Measurements from ENCODE around the gene MED27. TPM values are rescaled to one million over a fixed set of nuclear protein-coding genes. Genes with fewer than 3 reads are reported as not detected.
A peak's percentile ranks its signal among the peaks of the same experiment; 100 is the strongest.

Gene MED27
- total RNA-seq, 3 donors from 2014 or later = 14.4 to 20.3 (median 15.8) TPM

- no peaks in the 10 kb centered on the region for H3K27me3 ChIP-seq
- H3K36me3 ChIP-seq = no peaks in the 10 kb centered on the region
- no peak overlapping the region for H3K4me3 ChIP-seq
- no peaks in the 10 kb centered on the region for H3K4me1 ChIP-seq
- no peaks in the 10 kb centered on the region for H3K9me3 ChIP-seq
- no peak overlapping the region for H3K27ac ChIP-seq
- TF ChIP-seq, protein P1, sequence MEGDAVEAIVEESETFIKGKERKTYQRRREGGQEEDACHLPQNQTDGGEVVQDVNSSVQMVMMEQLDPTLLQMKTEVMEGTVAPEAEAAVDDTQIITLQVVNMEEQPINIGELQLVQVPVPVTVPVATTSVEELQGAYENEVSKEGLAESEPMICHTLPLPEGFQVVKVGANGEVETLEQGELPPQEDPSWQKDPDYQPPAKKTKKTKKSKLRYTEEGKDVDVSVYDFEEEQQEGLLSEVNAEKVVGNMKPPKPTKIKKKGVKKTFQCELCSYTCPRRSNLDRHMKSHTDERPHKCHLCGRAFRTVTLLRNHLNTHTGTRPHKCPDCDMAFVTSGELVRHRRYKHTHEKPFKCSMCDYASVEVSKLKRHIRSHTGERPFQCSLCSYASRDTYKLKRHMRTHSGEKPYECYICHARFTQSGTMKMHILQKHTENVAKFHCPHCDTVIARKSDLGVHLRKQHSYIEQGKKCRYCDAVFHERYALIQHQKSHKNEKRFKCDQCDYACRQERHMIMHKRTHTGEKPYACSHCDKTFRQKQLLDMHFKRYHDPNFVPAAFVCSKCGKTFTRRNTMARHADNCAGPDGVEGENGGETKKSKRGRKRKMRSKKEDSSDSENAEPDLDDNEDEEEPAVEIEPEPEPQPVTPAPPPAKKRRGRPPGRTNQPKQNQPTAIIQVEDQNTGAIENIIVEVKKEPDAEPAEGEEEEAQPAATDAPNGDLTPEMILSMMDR (IDR thresholded peaks at IDR 0.05) = no peak
- no peak for TF ChIP-seq POLR2AphosphoS5 (IDR thresholded peaks at IDR 0.05)
- no peak for DNase-seq (ENCODE audit: low spot score in 2 of 2)
- intact Hi-C loops (cut with DNase I; ENCODE audit: low total_unique reads) = no loop called here
Measured at GRCh38 chr9:132031467-132032237, 48.0 kb downstream of the MED27 start.

- Histone ChIP-seq H3K27ac (no peak overlapping the region), H3K4me1 (no peaks in the 10 kb centered on the region), H3K9me3 (no peaks in the 10 kb centered on the region), H3K27me3 (no peaks in the 10 kb centered on the region), H3K36me3 (no peaks in the 10 kb centered on the region), H3K4me3 (no peak overlapping the region)
- TF ChIP-seq POLR2AphosphoS5 (IDR thresholded peaks at IDR 0.05) = no peak
- TF ChIP-seq, protein P1 (IDR thresholded peaks at IDR 0.05) = no peak
- no peak for TF ChIP-seq POLR2A (IDR thresholded peaks at IDR 0.05)
- no peak for DNase-seq (ENCODE audit: low spot score in 2 of 2)
- intact Hi-C loops (cut with DNase I; ENCODE audit: low total_unique reads) = no loop called here
Measured at GRCh38 chr9:132030626-132031325, 48.9 kb downstream of the MED27 start.

DNA sequence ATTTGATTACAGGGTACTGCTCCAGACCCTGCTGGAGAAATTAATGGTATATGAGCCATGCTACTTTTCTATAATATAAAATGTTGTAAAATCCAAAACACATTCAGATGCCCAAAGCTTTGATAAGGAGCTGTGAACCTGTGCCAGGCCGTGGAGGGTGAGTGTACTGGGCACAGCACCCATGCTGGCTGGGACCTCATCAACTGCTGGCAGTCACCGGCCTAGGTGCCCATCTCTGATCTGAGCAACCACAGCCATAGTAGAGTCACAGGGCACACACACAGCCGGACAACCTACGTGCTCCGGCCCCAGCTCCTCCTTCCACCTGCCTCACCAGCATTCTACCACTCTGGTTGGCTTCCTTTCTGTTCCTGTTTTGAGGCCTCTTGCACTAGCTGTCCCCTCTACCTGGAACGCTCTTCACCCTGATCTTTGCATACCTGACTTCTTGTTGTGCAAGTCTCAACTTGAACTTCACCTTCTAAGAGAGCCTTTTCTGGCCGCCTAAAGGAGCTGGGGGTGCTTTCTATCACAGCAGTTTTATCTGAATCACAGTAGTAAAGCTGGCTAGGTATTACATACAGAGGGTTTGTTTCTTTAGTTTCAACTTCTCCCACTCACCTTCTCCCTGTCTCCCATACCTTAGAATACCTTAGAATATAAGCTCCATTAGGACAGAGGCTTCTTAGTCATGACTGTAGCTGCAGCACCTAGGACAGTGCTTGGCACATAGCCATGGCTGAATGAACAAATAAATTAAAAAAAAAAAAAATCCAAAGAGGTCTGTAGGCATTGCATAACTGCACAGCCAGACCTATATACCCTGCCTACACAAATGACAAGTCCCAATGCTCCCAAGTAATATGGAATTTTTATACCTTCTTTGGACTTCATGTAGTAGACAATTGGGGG lies 51.7 kb downstream of the MED27 start:
- peak in 1 of 2 donors; percentile 35 for DNase-seq (ENCODE audit: low spot score in 2 of 2)
- TF ChIP-seq POLR2AphosphoS5 (IDR thresholded peaks at IDR 0.05) (no peak), POLR2A (IDR thresholded peaks at IDR 0.05) (no peak)
- TF ChIP-seq, protein P1 (IDR thresholded peaks at IDR 0.05) = no peak
- Histone ChIP-seq H3K9me3 (no peaks in the 10 kb centered on the region), H3K27ac (peak overlapping the region in 1 of 2 donors; percentile 49), H3K36me3 (no peaks in the 10 kb centered on the region), H3K4me3 (no peak overlapping the region), H3K4me1 (no peaks in the 10 kb centered on the region), H3K27me3 (no peaks in the 10 kb centered on the region)
- intact Hi-C loops (cut with DNase I; ENCODE audit: low total_unique reads) = no loop called here

- Histone ChIP-seq H3K36me3 (no peaks in the 10 kb centered on the region), H3K9me3 (no peaks in the 10 kb centered on the region), H3K4me1 (no peaks in the 10 kb centered on the region), H3K27ac (peak overlapping the region; percentile 17 to 49), H3K27me3 (no peaks in the 10 kb centered on the region), H3K4me3 (no peak overlapping the region)
- no peak for DNase-seq (ENCODE audit: low spot score in 2 of 2)
- intact Hi-C loops (cut with DNase I; ENCODE audit: low total_unique reads) = no loop called here
- TF ChIP-seq POLR2AphosphoS5 (IDR thresholded peaks at IDR 0.05) = no peak
- TF ChIP-seq, protein P1 (IDR thresholded peaks at IDR 0.05) = no peak
- TF ChIP-seq POLR2A (IDR thresholded peaks at IDR 0.05) = no peak
Measured at GRCh38 chr9:132026932-132027585, 52.6 kb downstream of the MED27 start.
